HG02885 (cell line): Measurements from ENCODE around the gene MESP1.
A peak's percentile ranks its signal among the peaks of the same experiment; 100 is the strongest.
"Not testable (repeated sequence)": the region's sequence is repeated elsewhere in the genome, so short reads cannot be mapped to it uniquely, and the experiment has no call there.

Experiments
- ATAC-seq: cut with Tn5 transposase; IDR thresholded peaks from one replicate; pipeline ENCODE4 v1.9.1; 2021; ENCODE audit warnings: mild to moderate bottlenecking; ENCODE audit not compliant: unreplicated experiment, poor library complexity

MESP1 gene

GRCh38 chr15:89750560-89751542 lies at the start of gene MESP1:
MESP1 (minus strand) TSS chr15:89751249; CDS start chr15:89751231, 18 bp downstream.
- ATAC-seq, result peak; percentile 95

- ATAC-seq, result no peak
Measured at GRCh38 chr15:89799918-89800498, 49.0 kb upstream of the MESP1 start.

GRCh38 chr15:89799011-89799911 lies 48.2 kb upstream of the MESP1 start:
- ATAC-seq, result no peak

GRCh38 chr15:89797678-89798201 lies 46.7 kb upstream of the MESP1 start:
- no peak for ATAC-seq

GRCh38 chr15:89795996-89796395 lies 44.9 kb upstream of the MESP1 start:
- no peak for ATAC-seq

GRCh38 chr15:89794627-89795241 lies 43.7 kb upstream of the MESP1 start:
- no peak for ATAC-seq

GRCh38 chr15:89792106-89792805 lies 41.2 kb upstream of the MESP1 start:
- ATAC-seq, result no peak

GRCh38 chr15:89790661-89791060 lies 39.6 kb upstream of the MESP1 start:
- no peak for ATAC-seq

- no peak for ATAC-seq
Measured at GRCh38 chr15:89790206-89790605, 39.2 kb upstream of the MESP1 start.

GRCh38 chr15:89788585-89788984 lies 37.5 kb upstream of the MESP1 start:
- ATAC-seq, result not testable (repeated sequence)

GRCh38 chr15:89787944-89788343 lies 36.9 kb upstream of the MESP1 start:
- ATAC-seq, result no peak

- ATAC-seq, result no peak
Measured at GRCh38 chr15:89785774-89786140, 34.7 kb upstream of the MESP1 start.

- no peak for ATAC-seq
Measured at GRCh38 chr15:89785064-89785773, 34.2 kb upstream of the MESP1 start.

- no peak for ATAC-seq
Measured at GRCh38 chr15:89784686-89784960, 33.6 kb upstream of the MESP1 start.

GRCh38 chr15:89783861-89784685 lies 33.0 kb upstream of the MESP1 start:
- no peak for ATAC-seq

GRCh38 chr15:89783111-89783860 lies 32.2 kb upstream of the MESP1 start:
- no peak for ATAC-seq

- not testable (repeated sequence) for ATAC-seq
Measured at GRCh38 chr15:89782619-89782950, 31.5 kb upstream of the MESP1 start.
